GM12878 (cell line): ENCODE measurements around the gene ARHGEF3. TPM values are rescaled to one million over a fixed set of nuclear protein-coding genes. Genes with fewer than 3 reads are reported as not detected.
A peak's percentile ranks its signal among the peaks of the same experiment; 100 is the strongest.

Experiments
- BCLAF1 ChIP-seq: fragments of 450-650 bp; IDR thresholded peaks from 2 replicates; pipeline ENCODE4 v1.6.1; 2017; ENCODE audit warnings: antibody characterized with exemption, mild to moderate bottlenecking, moderate library complexity
- BRCA1 ChIP-seq: IDR thresholded peaks from 2 replicates; pipeline ENCODE4 v1.6.1; 2011; ENCODE audit warnings: low read depth, low read length, improper control_type of control experiment
- CBX5 ChIP-seq: sonication (generic); IDR thresholded peaks from 2 replicates; pipeline ENCODE4 v1.6.1; 2016; ENCODE audit warnings: low read depth, moderate library complexity, mild to moderate bottlenecking, inconsistent platforms
- CHD2 ChIP-seq: IDR thresholded peaks from 2 replicates; pipeline ENCODE4 v1.6.1; 2011; ENCODE audit warnings: low read depth, low read length, improper control_type of control experiment, borderline replicate concordance
- CREM ChIP-seq: IDR thresholded peaks from 2 replicates; pipeline ENCODE4 v1.6.1; 2014; ENCODE audit warnings: antibody characterized with exemption, low read depth
- FOXK2 ChIP-seq: fragments of 450-650 bp; IDR thresholded peaks from 2 replicates; pipeline ENCODE4 v1.6.1; 2017; ENCODE audit warnings: mild to moderate bottlenecking, moderate library complexity
- GABPA ChIP-seq: IDR thresholded peaks from 2 replicates; pipeline ENCODE4 v1.6.1; 2014; ENCODE audit warnings: antibody characterized with exemption, low read depth, mild to moderate bottlenecking, inconsistent platforms
- HDAC6 ChIP-seq: fragments of 200-600 bp; sonication (generic); IDR thresholded peaks from one replicate; pipeline ENCODE4 v1.8.0; 2017; ENCODE audit warnings: antibody characterized with exemption; ENCODE audit not compliant: unreplicated experiment
- HSF1 ChIP-seq: fragments of 150-350 bp; IDR thresholded peaks from 2 replicates; pipeline ENCODE4 v1.6.1; 2014; ENCODE audit warnings: mild to moderate bottlenecking, low read depth, low read length
- IKZF2 ChIP-seq, 2 experiments: fragments of 450-650 bp; IDR thresholded peaks; 2 replicates each; pipeline ENCODE4 v1.6.1; 2017; ENCODE audit warnings: mild to moderate bottlenecking in 2 of 2, moderate library complexity in 2 of 2
- IRF4 ChIP-seq: IDR thresholded peaks from 2 replicates; pipeline ENCODE4 v1.6.1; 2011; ENCODE audit warnings: low read depth, low read length
- JUNB ChIP-seq: IDR thresholded peaks from 2 replicates; pipeline ENCODE4 v1.6.1; 2016; ENCODE audit warnings: antibody characterized with exemption, mild to moderate bottlenecking
- MTA2 ChIP-seq: fragments of 450-650 bp; IDR thresholded peaks from 2 replicates; pipeline ENCODE4 v1.6.1; 2016; ENCODE audit warnings: low read depth, mild to moderate bottlenecking, moderate library complexity
- MYC ChIP-seq: IDR thresholded peaks from 2 replicates; pipeline ENCODE4 v1.6.1; 2011; ENCODE audit warnings: mild to moderate bottlenecking, low read length, moderate library complexity, inconsistent platforms; ENCODE audit not compliant: insufficient read depth, insufficient replicate concordance, insufficient read length, severe bottlenecking
- NFXL1 ChIP-seq: fragments of 450-650 bp; IDR thresholded peaks from 2 replicates; pipeline ENCODE4 v1.6.1; 2017; ENCODE audit warnings: antibody characterized with exemption, mild to moderate bottlenecking, borderline replicate concordance
- POU2F2 ChIP-seq: IDR thresholded peaks from 3 replicates; pipeline ENCODE4 v1.6.1; 2011; ENCODE audit warnings: low read depth, mild to moderate bottlenecking, low read length, borderline replicate concordance
- RFX5 ChIP-seq: IDR thresholded peaks from 2 replicates; pipeline ENCODE4 v1.6.1; 2011; ENCODE audit warnings: low read depth, low read length, improper control_type of control experiment
- SMAD1 ChIP-seq: fragments of 450-650 bp; IDR thresholded peaks from 2 replicates; pipeline ENCODE4 v1.6.1; 2018; ENCODE audit warnings: mild to moderate bottlenecking, low read depth; ENCODE audit not compliant: partially characterized antibody
- SPI1 ChIP-seq: IDR thresholded peaks from 2 replicates; pipeline ENCODE4 v1.6.1; 2011; ENCODE audit warnings: low read depth, mild to moderate bottlenecking, low read length, moderate library complexity, borderline replicate concordance; ENCODE audit not compliant: insufficient read depth
- STAT1 ChIP-seq: fragments of 450-650 bp; conservative IDR thresholded peaks from 2 replicates; pipeline ENCODE4 v1.6.1; 2014; ENCODE audit warnings: antibody characterized with exemption, mild to moderate bottlenecking
- WRNIP1 ChIP-seq: IDR thresholded peaks from 2 replicates; pipeline ENCODE4 v1.6.1; 2011; ENCODE audit warnings: low read depth, low read length, improper control_type of control experiment, borderline replicate concordance
- ZBTB4 ChIP-seq: fragments of 450-650 bp; formaldehyde crosslinking; IDR thresholded peaks from 2 replicates; pipeline ENCODE4 v1.4.0; 2022; ENCODE audit warnings: mild to moderate bottlenecking, moderate library complexity
- ZNF622 ChIP-seq: fragments of 450-650 bp; IDR thresholded peaks from 2 replicates; pipeline ENCODE4 v1.6.1; 2017; ENCODE audit warnings: mild to moderate bottlenecking, inconsistent platforms
- polyA plus RNA-seq, 11 experiments: library from polyadenylated mRNA; depleted of rRNA in 4 of 11; unstranded in 6 of 11; stranded (reverse) in 5 of 11; fragments of >200 nt; fragmentation: Nextera tagmentation in 4 of 11; fragmentation: Illumina TruSeq in 1 of 11; extraction: Ambion mirVana in 4 of 11; extraction: Trizol in 1 of 11; gene quantifications; 1 replicate in 1 of 11; 2 replicates in 10 of 11; pipeline versions ENCODE4 v1.2.1 to v1.2.3, GENCODE V29; 2011 to 2016; ENCODE audit warnings: inconsistent platforms in 2 of 11, missing spikeins in 2 of 11, low read depth in 1 of 11
- total RNA-seq, 4 experiments: library from RNA; depleted of rRNA in 3 of 4; stranded (reverse); fragments of >200 nt in 3 of 4; fragmentation: Illumina TruSeq in 1 of 4; extraction: Trizol in 1 of 4; gene quantifications; 2 replicates each; pipeline versions ENCODE4 v1.2.1 to v1.2.3, GENCODE V29; 2013 to 2021

The ARHGEF3 gene
- total and polyA plus RNA-seq, 10 of the 15 experiments (the other 5 are each of a cell fraction or from before 2014, with no cell fraction given), result 21.8 to 78.7 (median 56.2) TPM

- no peak for TF ChIP-seq ZBTB4 (CRISPR knock-in tag)
- peak; percentile 35 for TF ChIP-seq JUNB
- peak; percentile 87; the same call in 1 of the 2 replicates for TF ChIP-seq CREM
- peak; percentile 83 to 88 for TF ChIP-seq IKZF2 (IDR thresholded peaks at IDR 0.05)
- peak; percentile 82; the same call in 1 of the 2 replicates for TF ChIP-seq CHD2
- TF ChIP-seq ZNF622, result no peak
- no peak; the same call in 1 of the 2 replicates for TF ChIP-seq HSF1
- TF ChIP-seq SPI1, result peak; percentile 97
- no peak for TF ChIP-seq BCLAF1
- TF ChIP-seq CBX5, result peak; percentile 74; the same call in 1 of the 2 replicates
- no peak for TF ChIP-seq FOXK2
- no peak for TF ChIP-seq HDAC6
- no peak for TF ChIP-seq NFXL1
- no peak for TF ChIP-seq MYC
- TF ChIP-seq IRF4, result peak; percentile 58
- TF ChIP-seq RFX5, result no peak
- peak; percentile 44 for TF ChIP-seq SMAD1
- peak; percentile 54; the same call in 1 of the 3 replicates for TF ChIP-seq POU2F2
- no peak for TF ChIP-seq GABPA
- no peak for TF ChIP-seq BRCA1
- no peak for TF ChIP-seq WRNIP1
- no peak for TF ChIP-seq STAT1
- TF ChIP-seq MTA2, result peak; percentile 90
Observed at GRCh38 chr3:56783644-56784447, 17.9 kb downstream of the ARHGEF3 start (continued).
